KOPT-K1 (cell line): ENCODE data around the gene KCNMB1.

ENCODE experiments used
- H3K27ac ChIP-seq: fragments of 200-600 bp; sonication (generic); 2 replicates; pipeline ENCODE4 v1.5.1; 2016; ENCODE audit warnings: antibody characterized with exemption, mild to moderate bottlenecking, low read depth, low read length; ENCODE audit not compliant: poor library complexity, severe bottlenecking
- H3K36me3 ChIP-seq: fragments of 200-600 bp; sonication (generic); 2 replicates; pipeline ENCODE4 v1.5.1; 2017; ENCODE audit warnings: antibody characterized with exemption, mild to moderate bottlenecking, low read length, moderate library complexity; ENCODE audit not compliant: insufficient read depth
- H3K9me3 ChIP-seq: fragments of 200-600 bp; sonication (generic); 2 replicates; pipeline ENCODE4 v1.5.1; 2017; ENCODE audit warnings: antibody characterized with exemption, low read length, mild to moderate bottlenecking; ENCODE audit not compliant: insufficient read depth, poor library complexity, severe bottlenecking

Gene KCNMB1

GRCh38 chr5:170372971-170373370 is 16.2 kb downstream of the KCNMB1 start:
- Histone ChIP-seq H3K36me3 (no peaks in the 10 kb centered on the region), H3K9me3 (no peaks in the 10 kb centered on the region), H3K27ac (no peak overlapping the region)

GRCh38 chr5:170368586-170368985 is 20.6 kb downstream of the KCNMB1 start:
- Histone ChIP-seq H3K9me3 (no peaks in the 10 kb centered on the region), H3K27ac (no peak overlapping the region), H3K36me3 (no peaks in the 10 kb centered on the region)

- Histone ChIP-seq H3K9me3 (no peaks in the 10 kb centered on the region), H3K27ac (no peak overlapping the region), H3K36me3 (no peaks in the 10 kb centered on the region)
These were observed 22.9 kb downstream of the KCNMB1 start for GRCh38 chr5:170366276-170366675.

GRCh38 chr5:170365831-170366230 is 23.3 kb downstream of the KCNMB1 start:
- Histone ChIP-seq H3K9me3 (no peaks in the 10 kb centered on the region), H3K27ac (no peak overlapping the region), H3K36me3 (no peaks in the 10 kb centered on the region)

- H3K36me3 ChIP-seq = no peaks in the 10 kb centered on the region
- H3K9me3 ChIP-seq = no peaks in the 10 kb centered on the region
- H3K27ac ChIP-seq = no peak overlapping the region
These were observed 24.2 kb downstream of the KCNMB1 start for GRCh38 chr5:170365011-170365410.

GRCh38 chr5:170363671-170364070 is 25.5 kb downstream of the KCNMB1 start:
- no peak overlapping the region for H3K27ac ChIP-seq
- no peaks in the 10 kb centered on the region for H3K9me3 ChIP-seq
- H3K36me3 ChIP-seq = no peaks in the 10 kb centered on the region

- Histone ChIP-seq H3K36me3 (no peaks in the 10 kb centered on the region), H3K9me3 (no peaks in the 10 kb centered on the region), H3K27ac (no peak overlapping the region)
These were observed 26.5 kb downstream of the KCNMB1 start for GRCh38 chr5:170362656-170363055.

- Histone ChIP-seq H3K27ac (no peak overlapping the region), H3K36me3 (no peaks in the 10 kb centered on the region), H3K9me3 (no peaks in the 10 kb centered on the region)
These were observed 27.1 kb downstream of the KCNMB1 start for GRCh38 chr5:170362102-170362501.

GRCh38 chr5:170361616-170362015 is 27.6 kb downstream of the KCNMB1 start:
- Histone ChIP-seq H3K27ac (no peak overlapping the region), H3K9me3 (no peaks in the 10 kb centered on the region), H3K36me3 (no peaks in the 10 kb centered on the region)

GRCh38 chr5:170361116-170361515 is 28.1 kb downstream of the KCNMB1 start:
- H3K36me3 ChIP-seq = no peaks in the 10 kb centered on the region
- H3K9me3 ChIP-seq = no peaks in the 10 kb centered on the region
- no peak overlapping the region for H3K27ac ChIP-seq

- no peaks in the 10 kb centered on the region for H3K36me3 ChIP-seq
- no peaks in the 10 kb centered on the region for H3K9me3 ChIP-seq
- no peak overlapping the region for H3K27ac ChIP-seq
These were observed 28.5 kb downstream of the KCNMB1 start for GRCh38 chr5:170360709-170361108.

GRCh38 chr5:170357955-170358444 is 31.2 kb downstream of the KCNMB1 start:
- H3K27ac ChIP-seq = no peak overlapping the region
- H3K9me3 ChIP-seq = no peaks in the 10 kb centered on the region
- no peaks in the 10 kb centered on the region for H3K36me3 ChIP-seq

GRCh38 chr5:170355601-170356098 is 33.5 kb downstream of the KCNMB1 start:
- H3K27ac ChIP-seq = no peak overlapping the region
- no peaks in the 10 kb centered on the region for H3K9me3 ChIP-seq
- H3K36me3 ChIP-seq = no peaks in the 10 kb centered on the region

GRCh38 chr5:170353961-170354360 is 35.2 kb downstream of the KCNMB1 start:
- H3K36me3 ChIP-seq = no peaks in the 10 kb centered on the region
- H3K9me3 ChIP-seq = no peaks in the 10 kb centered on the region
- H3K27ac ChIP-seq = no peak overlapping the region

GRCh38 chr5:170353011-170353761 is 36.0 kb downstream of the KCNMB1 start:
- Histone ChIP-seq H3K36me3 (no peaks in the 10 kb centered on the region), H3K27ac (no peak overlapping the region), H3K9me3 (no peaks in the 10 kb centered on the region)

GRCh38 chr5:170348137-170348633 is 41.0 kb downstream of the KCNMB1 start:
- peaks cover 5% of the 10 kb centered on the region for H3K9me3 ChIP-seq
- H3K27ac ChIP-seq = no peak overlapping the region
- no peaks in the 10 kb centered on the region for H3K36me3 ChIP-seq
